Central memory CD8-positive, alpha-beta T cell (primary cell): ENCODE data around the gene ADRB1.

Experiments used
- ATAC-seq: fragments of 150-1000 bp; cut with Tn5 transposase; replicated peaks from 2 replicates; pipeline ENCODE4 v1.10.0; 2022; ENCODE audit warnings: mild to moderate bottlenecking, moderate FRiP score, moderate number of reproducible peaks; ENCODE audit not compliant: poor library complexity, severe bottlenecking; ENCODE audit errors: extremely low read depth
- DNase-seq, 2 donors: peaks; one replicate each; pipeline ENCODE4 v3.0.0; 2021; ENCODE audit warnings: low spot score in 2 of 2
- H3K27ac Mint-ChIP-seq: one replicate; pipeline ENCODE4 v1.8.0; 2022; ENCODE audit warnings: low read depth, mild to moderate bottlenecking, moderate library complexity, mixed read lengths
- H3K27me3 Mint-ChIP-seq: one replicate; pipeline ENCODE4 v1.8.0; 2022; ENCODE audit warnings: mixed read lengths
- H3K36me3 Mint-ChIP-seq: one replicate; pipeline ENCODE4 v1.8.0; 2022; ENCODE audit warnings: mild to moderate bottlenecking, moderate library complexity, mixed read lengths; ENCODE audit not compliant: insufficient read depth
- H3K4me1 Mint-ChIP-seq: one replicate; pipeline ENCODE4 v1.8.0; 2022; ENCODE audit warnings: mixed read lengths
- H3K4me3 Mint-ChIP-seq: one replicate; pipeline ENCODE4 v1.8.0; 2022; ENCODE audit warnings: mild to moderate bottlenecking, moderate library complexity, mixed read lengths
- H3K9me3 Mint-ChIP-seq: one replicate; pipeline ENCODE4 v1.8.0; 2022; ENCODE audit warnings: mixed read lengths

The ADRB1 gene

GRCh38 chr10:114017873-114018272, 25.8 kb upstream of the ADRB1 start:
- Mint-ChIP-seq H3K27ac (no peak overlapping the region), H3K27me3 (peaks cover 7% of the 10 kb centered on the region), H3K36me3 (peaks cover 1% of the 10 kb centered on the region), H3K4me3 (no peak overlapping the region), H3K9me3 (no peaks in the 10 kb centered on the region), H3K4me1 (no peaks in the 10 kb centered on the region)
- ATAC-seq (no peak), DNase-seq (no peak)

- no peak overlapping the region for H3K4me3 Mint-ChIP-seq
- H3K36me3 Mint-ChIP-seq: peaks cover 1% of the 10 kb centered on the region
- peaks cover 20% of the 10 kb centered on the region for H3K27me3 Mint-ChIP-seq
- ATAC-seq (no peak), DNase-seq (no peak)
- H3K27ac Mint-ChIP-seq: no peak overlapping the region
- H3K9me3 Mint-ChIP-seq: no peaks in the 10 kb centered on the region
- peaks cover 6% of the 10 kb centered on the region for H3K4me1 Mint-ChIP-seq
Measured at GRCh38 chr10:114019226-114019625, 24.4 kb upstream of the ADRB1 start.

- peaks cover 3% of the 10 kb centered on the region for H3K36me3 Mint-ChIP-seq
- peaks cover 22% of the 10 kb centered on the region for H3K27me3 Mint-ChIP-seq
- H3K4me3 Mint-ChIP-seq: no peak overlapping the region
- H3K9me3 Mint-ChIP-seq: no peaks in the 10 kb centered on the region
- H3K4me1 Mint-ChIP-seq: peaks cover 18% of the 10 kb centered on the region
- no peak for ATAC-seq
- H3K27ac Mint-ChIP-seq: no peak overlapping the region
- no peak for DNase-seq
Measured at GRCh38 chr10:114021154-114021553, 22.5 kb upstream of the ADRB1 start.

GRCh38 chr10:114021717-114022680, 21.7 kb upstream of the ADRB1 start:
- Mint-ChIP-seq H3K27ac (no peak overlapping the region), H3K27me3 (peaks cover 24% of the 10 kb centered on the region), H3K36me3 (peaks cover 3% of the 10 kb centered on the region), H3K4me1 (peaks cover 18% of the 10 kb centered on the region), H3K9me3 (no peaks in the 10 kb centered on the region), H3K4me3 (no peak overlapping the region)
- no peak for ATAC-seq
- DNase-seq: no peak

- no peaks in the 10 kb centered on the region for H3K9me3 Mint-ChIP-seq
- ATAC-seq (no peak), DNase-seq (no peak)
- H3K27me3 Mint-ChIP-seq: peaks cover 34% of the 10 kb centered on the region
- peaks cover 3% of the 10 kb centered on the region for H3K36me3 Mint-ChIP-seq
- no peak overlapping the region for H3K27ac Mint-ChIP-seq
- H3K4me1 Mint-ChIP-seq: peaks cover 18% of the 10 kb centered on the region
- H3K4me3 Mint-ChIP-seq: no peak overlapping the region
Measured at GRCh38 chr10:114022766-114023597, 20.7 kb upstream of the ADRB1 start.

GRCh38 chr10:114024876-114025610, 18.6 kb upstream of the ADRB1 start:
- H3K4me3 Mint-ChIP-seq: peak overlapping the region; percentile 3
- no peak overlapping the region for H3K27ac Mint-ChIP-seq
- H3K36me3 Mint-ChIP-seq: peaks cover 3% of the 10 kb centered on the region
- H3K27me3 Mint-ChIP-seq: peaks cover 39% of the 10 kb centered on the region
- DNase-seq (no peak), ATAC-seq (peak; percentile 72)
- no peaks in the 10 kb centered on the region for H3K9me3 Mint-ChIP-seq
- H3K4me1 Mint-ChIP-seq: peaks cover 18% of the 10 kb centered on the region

GRCh38 chr10:114025611-114026130, 18.0 kb upstream of the ADRB1 start:
- Mint-ChIP-seq H3K36me3 (peaks cover 3% of the 10 kb centered on the region), H3K4me1 (peaks cover 18% of the 10 kb centered on the region), H3K27ac (no peak overlapping the region), H3K4me3 (no peak overlapping the region), H3K27me3 (peaks cover 43% of the 10 kb centered on the region), H3K9me3 (no peaks in the 10 kb centered on the region)
- ATAC-seq (no peak), DNase-seq (no peak)

- DNase-seq: no peak
- Mint-ChIP-seq H3K4me1 (peaks cover 18% of the 10 kb centered on the region), H3K4me3 (no peak overlapping the region), H3K27me3 (peaks cover 43% of the 10 kb centered on the region), H3K9me3 (no peaks in the 10 kb centered on the region), H3K27ac (no peak overlapping the region), H3K36me3 (peaks cover 3% of the 10 kb centered on the region)
- ATAC-seq: no peak
Measured at GRCh38 chr10:114026189-114027040, 17.3 kb upstream of the ADRB1 start.

- H3K4me3 Mint-ChIP-seq: no peak overlapping the region
- H3K4me1 Mint-ChIP-seq: peaks cover 18% of the 10 kb centered on the region
- no peak for DNase-seq
- no peak overlapping the region for H3K27ac Mint-ChIP-seq
- no peak for ATAC-seq
- no peaks in the 10 kb centered on the region for H3K9me3 Mint-ChIP-seq
- H3K27me3 Mint-ChIP-seq: peaks cover 43% of the 10 kb centered on the region
- H3K36me3 Mint-ChIP-seq: peaks cover 3% of the 10 kb centered on the region
Measured at GRCh38 chr10:114027041-114027394, 16.6 kb upstream of the ADRB1 start.

GRCh38 chr10:114027951-114028350, 15.7 kb upstream of the ADRB1 start:
- peaks cover 18% of the 10 kb centered on the region for H3K4me1 Mint-ChIP-seq
- no peaks in the 10 kb centered on the region for H3K9me3 Mint-ChIP-seq
- H3K27me3 Mint-ChIP-seq: peaks cover 43% of the 10 kb centered on the region
- H3K36me3 Mint-ChIP-seq: peaks cover 1% of the 10 kb centered on the region
- DNase-seq (no peak), ATAC-seq (no peak)
- no peak overlapping the region for H3K4me3 Mint-ChIP-seq
- H3K27ac Mint-ChIP-seq: no peak overlapping the region

GRCh38 chr10:114028425-114028824, 15.2 kb upstream of the ADRB1 start:
- Mint-ChIP-seq H3K4me3 (no peak overlapping the region), H3K9me3 (no peaks in the 10 kb centered on the region), H3K36me3 (peaks cover 1% of the 10 kb centered on the region), H3K27ac (no peak overlapping the region), H3K27me3 (peaks cover 43% of the 10 kb centered on the region), H3K4me1 (peaks cover 18% of the 10 kb centered on the region)
- DNase-seq: no peak
- no peak for ATAC-seq
